ENCODE data around the gene ZG16B. TPM values are rescaled to one million over a fixed set of nuclear protein-coding genes. Genes with fewer than 3 reads are reported as not detected.

The ZG16B gene, protein sequence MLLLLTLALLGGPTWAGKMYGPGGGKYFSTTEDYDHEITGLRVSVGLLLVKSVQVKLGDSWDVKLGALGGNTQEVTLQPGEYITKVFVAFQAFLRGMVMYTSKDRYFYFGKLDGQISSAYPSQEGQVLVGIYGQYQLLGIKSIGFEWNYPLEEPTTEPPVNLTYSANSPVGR
- total RNA-seq, result 1 to 10 TPM in 1 of 2 experiments, under 1 TPM in 1; 0.97 to 2.1 TPM

DNA sequence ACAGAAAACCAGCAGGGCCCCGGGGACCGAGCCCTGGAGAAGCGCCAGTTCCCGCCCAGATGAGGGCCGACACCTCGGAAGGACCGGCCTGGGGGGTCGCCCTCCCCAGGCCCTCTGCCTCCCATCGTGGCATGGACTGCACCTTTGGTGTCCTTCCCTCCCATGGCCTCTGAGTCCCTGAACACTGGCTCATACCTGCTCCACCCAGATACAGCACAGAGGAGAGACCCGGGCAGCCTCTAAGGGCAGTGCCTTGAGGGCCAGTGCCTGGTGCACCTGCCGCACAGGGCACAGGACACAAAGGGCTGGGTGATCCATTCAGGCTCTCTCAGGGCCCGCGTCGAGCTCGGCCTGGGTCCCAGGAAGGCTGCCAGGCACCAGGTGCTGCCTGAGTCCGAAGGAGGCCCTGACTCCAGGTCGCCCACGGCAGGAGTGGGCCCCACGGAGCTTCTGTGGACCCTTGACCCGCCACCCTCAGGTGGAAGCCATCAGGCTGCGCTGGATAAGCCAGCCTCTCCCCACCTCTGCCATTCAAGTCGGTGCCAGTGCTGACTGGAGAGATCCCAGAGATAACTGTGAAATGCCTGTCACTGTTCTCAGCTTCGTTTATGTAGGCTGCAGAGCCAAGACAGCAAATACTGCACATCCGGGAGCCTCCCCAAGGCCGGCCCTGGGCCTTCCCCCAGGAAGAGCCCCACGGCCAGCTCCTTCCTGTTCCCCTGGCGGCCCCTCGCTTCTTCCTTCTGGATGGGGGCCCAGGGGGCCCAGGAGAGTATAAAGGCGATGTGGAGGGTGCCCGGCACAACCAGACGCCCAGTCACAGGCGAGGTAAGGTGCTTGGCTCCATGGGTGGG is at the start of gene ZG16B:
Gene ZG16B (plus strand): TSS at position 803 of the 854 bp plus-strand sequence. CDS start 139 bp downstream, outside the sequence.
- no peaks in the 10 kb centered on the region for H3K4me1 Mint-ChIP-seq (ENCODE audit: low read depth)
- no peaks in the 10 kb centered on the region for H3K36me3 Mint-ChIP-seq (ENCODE audit: low read depth)
- no peaks in the 10 kb centered on the region for H3K9me3 Mint-ChIP-seq
- no peak for DNase-seq
- intact Hi-C loops (cut with micrococcal nuclease), result no loop called here
- no peak within 1 kb of the TSS for H3K4me3 Mint-ChIP-seq
- ATAC-seq, result no peak
- CTCF ChIA-PET, result interaction anchor here (1.0 kb wide), 1 partner anchor 10 kb away, joined by 4 read pairs; no protein-coding TSS in a partner anchor
- POLR2A ChIA-PET, result interaction anchor here (0.9 to 1.6 kb wide), 3 partner anchors 19 to 65 kb away, joined by 3 to 4 read pairs (median 3); partner anchors contain the start of gene PRSS41
- TF ChIP-seq, protein P1, sequence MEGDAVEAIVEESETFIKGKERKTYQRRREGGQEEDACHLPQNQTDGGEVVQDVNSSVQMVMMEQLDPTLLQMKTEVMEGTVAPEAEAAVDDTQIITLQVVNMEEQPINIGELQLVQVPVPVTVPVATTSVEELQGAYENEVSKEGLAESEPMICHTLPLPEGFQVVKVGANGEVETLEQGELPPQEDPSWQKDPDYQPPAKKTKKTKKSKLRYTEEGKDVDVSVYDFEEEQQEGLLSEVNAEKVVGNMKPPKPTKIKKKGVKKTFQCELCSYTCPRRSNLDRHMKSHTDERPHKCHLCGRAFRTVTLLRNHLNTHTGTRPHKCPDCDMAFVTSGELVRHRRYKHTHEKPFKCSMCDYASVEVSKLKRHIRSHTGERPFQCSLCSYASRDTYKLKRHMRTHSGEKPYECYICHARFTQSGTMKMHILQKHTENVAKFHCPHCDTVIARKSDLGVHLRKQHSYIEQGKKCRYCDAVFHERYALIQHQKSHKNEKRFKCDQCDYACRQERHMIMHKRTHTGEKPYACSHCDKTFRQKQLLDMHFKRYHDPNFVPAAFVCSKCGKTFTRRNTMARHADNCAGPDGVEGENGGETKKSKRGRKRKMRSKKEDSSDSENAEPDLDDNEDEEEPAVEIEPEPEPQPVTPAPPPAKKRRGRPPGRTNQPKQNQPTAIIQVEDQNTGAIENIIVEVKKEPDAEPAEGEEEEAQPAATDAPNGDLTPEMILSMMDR (IDR thresholded peaks at IDR 0.05), result no peak
- no peak within 1 kb of the TSS for H3K27ac Mint-ChIP-seq
- H3K27me3 Mint-ChIP-seq, result peaks cover 4% of the 10 kb centered on the region

DNA sequence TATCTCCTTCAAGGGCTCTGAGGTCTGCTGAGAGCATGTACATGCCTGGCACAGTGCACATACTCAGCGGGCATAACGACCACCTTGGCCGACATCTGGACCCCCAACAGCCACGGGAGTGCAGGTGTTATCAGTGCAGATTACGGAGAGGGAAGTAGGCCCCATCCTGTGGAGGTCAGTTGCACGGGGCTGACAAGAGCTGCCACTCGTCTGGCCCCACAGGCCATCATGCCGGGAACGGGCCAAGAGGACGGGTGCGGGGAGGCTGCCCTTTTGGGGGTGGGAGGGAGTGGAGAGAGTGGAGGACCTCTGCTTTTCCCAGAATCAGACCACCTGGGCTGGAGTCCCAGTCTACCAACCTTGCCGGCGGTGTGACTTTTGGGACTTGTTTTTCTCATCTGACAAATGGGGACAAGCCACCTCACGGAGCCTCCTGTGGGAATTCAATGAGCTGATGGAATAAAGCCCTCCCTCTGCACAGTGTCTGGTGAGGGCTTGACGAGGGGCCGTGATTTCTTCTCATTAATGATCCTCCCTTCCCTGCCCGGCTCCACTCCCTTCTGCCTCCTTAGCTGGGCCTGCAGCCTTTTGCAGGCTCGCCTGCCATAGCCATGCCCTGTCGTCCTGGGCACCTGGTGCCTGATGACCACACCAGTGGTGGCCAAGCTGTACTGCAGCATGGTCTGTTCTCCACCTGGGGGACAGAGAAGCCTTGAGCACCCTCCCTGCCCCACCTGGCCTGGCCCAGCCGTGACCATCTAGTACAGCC is 47.3 kb upstream of the ZG16B start:
- no peaks in the 10 kb centered on the region for H3K9me3 Mint-ChIP-seq
- POLR2A ChIA-PET, result interaction anchor here (1.8 to 3.2 kb wide), 3 partner anchors 9 to 85 kb away, joined by 5 to 20 read pairs (median 9); no protein-coding TSS in a partner anchor
- peaks cover 21% of the 10 kb centered on the region for H3K4me1 Mint-ChIP-seq (ENCODE audit: low read depth)
- TF ChIP-seq, protein P1 (IDR thresholded peaks at IDR 0.05), result no peak
- peaks cover 2% of the 10 kb centered on the region for H3K27me3 Mint-ChIP-seq
- CTCF ChIA-PET, result interaction anchor here (0.6 to 3.0 kb wide), 3 partner anchors 9 to 139 kb away, joined by 3 to 14 read pairs (median 4); no protein-coding TSS in a partner anchor
- DNase-seq, result no peak
- H3K27ac Mint-ChIP-seq, result no peak overlapping the region
- peaks cover 10% of the 10 kb centered on the region for H3K36me3 Mint-ChIP-seq (ENCODE audit: low read depth)
- no peak overlapping the region for H3K4me3 Mint-ChIP-seq
- no peak for ATAC-seq
- intact Hi-C loops (cut with micrococcal nuclease), result no loop called here

DNA sequence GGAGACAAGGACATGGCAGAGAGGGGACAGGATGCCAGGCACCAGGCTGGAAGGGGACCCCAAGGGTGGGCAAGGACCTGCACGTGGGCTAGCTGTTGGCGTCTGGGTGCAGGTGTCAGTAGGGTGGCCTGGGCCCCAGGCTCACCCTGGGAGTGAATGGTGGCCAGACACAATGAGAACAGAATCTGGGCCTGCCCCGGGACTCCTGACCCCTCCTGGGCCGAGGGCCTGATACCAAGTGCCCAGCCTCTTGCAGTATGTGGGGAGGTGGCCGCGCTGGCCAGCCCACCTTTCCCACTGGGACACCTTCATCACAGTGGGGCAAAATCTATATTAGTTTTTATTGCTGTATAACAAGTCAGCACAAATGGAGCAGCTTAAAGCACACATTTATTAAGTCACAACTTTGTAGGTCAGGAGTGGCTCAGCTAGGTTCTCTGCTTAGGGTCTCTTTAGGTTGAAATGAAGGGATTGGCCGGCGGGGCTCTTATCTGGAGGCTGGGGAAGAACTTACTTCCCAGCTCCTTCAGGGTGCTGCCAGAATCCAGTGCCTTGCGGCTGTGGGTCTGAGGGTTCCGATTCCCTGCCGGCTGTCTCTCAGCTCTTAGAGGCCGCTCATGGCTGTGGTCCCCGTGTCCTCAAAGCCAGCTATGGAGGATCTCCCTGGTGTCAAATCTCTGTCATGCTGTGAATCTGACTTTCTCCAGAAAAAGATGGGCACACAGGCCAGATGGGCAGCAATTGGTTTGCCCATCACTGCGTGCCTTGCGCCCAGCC is 46.3 kb upstream of the ZG16B start:
- intact Hi-C loops (cut with micrococcal nuclease), result no loop called here
- Mint-ChIP-seq H3K4me3 (peak overlapping the region; percentile 51), H3K36me3 (ENCODE audit: low read depth) (peaks cover under 1% of the 10 kb centered on the region), H3K9me3 (no peaks in the 10 kb centered on the region), H3K27me3 (peaks cover 2% of the 10 kb centered on the region), H3K4me1 (ENCODE audit: low read depth) (peaks cover 14% of the 10 kb centered on the region), H3K27ac (no peak overlapping the region)
- TF ChIP-seq, protein P1 (IDR thresholded peaks at IDR 0.05), result no peak
- ATAC-seq (no peak), DNase-seq (no peak)
- POLR2A ChIA-PET, result interaction anchor here (0.9 to 3.2 kb wide), 6 partner anchors 10 to 122 kb away, joined by 3 to 20 read pairs (median 5); no protein-coding TSS in a partner anchor
- CTCF ChIA-PET, result interaction anchor here (0.8 to 3.0 kb wide), 9 partner anchors 8 to 136 kb away, joined by 3 to 14 read pairs (median 4); no protein-coding TSS in a partner anchor

DNA sequence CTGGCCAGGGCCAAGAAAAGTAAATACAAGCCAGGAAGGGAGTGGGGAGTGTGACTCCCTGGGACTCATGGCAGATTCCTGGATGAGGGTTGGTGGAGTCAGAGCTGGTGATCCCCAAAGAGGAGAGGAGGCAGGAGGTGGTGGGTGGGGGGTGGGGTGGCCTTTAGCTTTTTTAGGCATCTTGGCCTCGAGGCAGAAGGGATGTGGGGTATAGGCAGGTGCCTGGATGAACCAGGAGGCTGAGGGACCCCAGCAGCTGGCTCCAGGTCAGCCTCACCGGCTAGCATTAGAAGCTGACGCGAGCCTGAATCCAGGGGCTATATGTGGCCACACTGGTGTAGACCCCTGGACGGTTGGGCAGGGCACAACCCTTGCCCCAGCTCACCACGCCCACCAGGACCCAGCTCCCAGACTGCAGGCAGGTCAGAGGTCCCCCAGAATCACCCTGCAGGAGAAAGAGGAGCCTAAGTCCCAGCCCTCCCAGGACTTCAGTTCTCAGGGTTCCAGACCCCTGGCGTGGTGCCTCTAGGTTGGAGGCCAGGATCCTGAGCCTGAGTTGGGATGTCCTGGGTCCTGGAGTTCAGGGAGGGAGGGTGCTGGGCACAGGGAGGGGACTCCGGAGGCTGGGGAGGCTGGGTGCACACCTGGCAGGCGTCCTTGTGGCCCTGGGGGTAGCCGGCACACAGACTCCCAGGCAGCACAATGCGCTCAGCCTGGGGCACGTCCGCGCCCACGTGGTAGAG is 45.6 kb upstream of the ZG16B start:
- intact Hi-C loops (cut with micrococcal nuclease), result no loop called here

More for the DNA sequence above, 45.6 kb upstream of the ZG16B start:
- Mint-ChIP-seq H3K4me1 (ENCODE audit: low read depth) (peaks cover 13% of the 10 kb centered on the region), H3K36me3 (ENCODE audit: low read depth) (no peaks in the 10 kb centered on the region), H3K27me3 (peaks cover 2% of the 10 kb centered on the region), H3K9me3 (no peaks in the 10 kb centered on the region), H3K27ac (peak overlapping the region; percentile 87), H3K4me3 (peak overlapping the region; percentile 84)
- TF ChIP-seq, protein P1 (IDR thresholded peaks at IDR 0.05), result no peak
- no peak for DNase-seq
- ChIA-PET POLR2A (interaction anchor here (0.9 to 3.2 kb wide), 8 partner anchors 8 to 84 kb away, joined by 3 to 20 read pairs (median 4); no protein-coding TSS in a partner anchor), CTCF (interaction anchor here (0.7 to 3.0 kb wide), 10 partner anchors 9 to 135 kb away, joined by 3 to 14 read pairs (median 4); no protein-coding TSS in a partner anchor)
- no peak for ATAC-seq
